Stimulated activated CD4-positive, alpha-beta T cell treated with anti-CD3 and anti-CD28 coated beads, Interleukin-4, amount 100 ng/mL, for 48 hours (primary cell): ENCODE measurements around the gene AKT3.

ENCODE experiments used
- DNase-seq, 2 donors: peaks; one replicate each; pipeline ENCODE4 v3.0.0-alpha.2; 2020; ENCODE audit warnings: low read depth in 2 of 2

The AKT3 gene

DNA sequence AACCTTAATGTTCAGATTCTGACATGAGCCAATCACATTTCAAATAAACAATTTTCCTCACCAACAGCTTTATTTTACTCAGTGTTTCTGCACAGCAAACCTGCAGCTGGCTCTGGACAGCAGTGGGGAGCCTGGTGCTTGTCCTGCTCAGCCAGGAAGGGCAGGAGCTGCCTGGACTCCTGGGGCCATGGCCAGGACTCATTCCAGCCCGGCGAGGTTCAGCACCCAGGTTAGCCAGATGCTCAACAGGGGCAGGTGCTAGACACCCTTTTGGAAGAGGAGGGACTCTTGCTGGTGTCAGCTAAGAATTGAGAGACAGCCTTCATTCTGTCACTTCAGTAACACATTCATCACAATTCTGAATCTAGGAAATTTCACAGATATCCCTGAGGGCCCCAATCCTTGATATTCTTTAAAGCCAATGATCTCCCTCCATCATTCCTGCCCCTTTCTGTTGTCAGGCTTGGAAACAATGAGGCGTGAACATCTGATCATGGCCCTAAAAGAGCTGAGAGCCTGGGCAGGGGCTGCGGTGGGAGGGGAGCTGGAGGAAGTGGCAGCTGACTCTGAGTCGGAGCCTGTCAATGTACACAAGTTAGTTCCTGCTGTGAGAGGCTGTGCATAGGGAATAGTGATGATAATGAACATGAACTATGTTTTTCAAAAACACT is 342.9 kb downstream of the AKT3 start:
- no peak for DNase-seq

DNA sequence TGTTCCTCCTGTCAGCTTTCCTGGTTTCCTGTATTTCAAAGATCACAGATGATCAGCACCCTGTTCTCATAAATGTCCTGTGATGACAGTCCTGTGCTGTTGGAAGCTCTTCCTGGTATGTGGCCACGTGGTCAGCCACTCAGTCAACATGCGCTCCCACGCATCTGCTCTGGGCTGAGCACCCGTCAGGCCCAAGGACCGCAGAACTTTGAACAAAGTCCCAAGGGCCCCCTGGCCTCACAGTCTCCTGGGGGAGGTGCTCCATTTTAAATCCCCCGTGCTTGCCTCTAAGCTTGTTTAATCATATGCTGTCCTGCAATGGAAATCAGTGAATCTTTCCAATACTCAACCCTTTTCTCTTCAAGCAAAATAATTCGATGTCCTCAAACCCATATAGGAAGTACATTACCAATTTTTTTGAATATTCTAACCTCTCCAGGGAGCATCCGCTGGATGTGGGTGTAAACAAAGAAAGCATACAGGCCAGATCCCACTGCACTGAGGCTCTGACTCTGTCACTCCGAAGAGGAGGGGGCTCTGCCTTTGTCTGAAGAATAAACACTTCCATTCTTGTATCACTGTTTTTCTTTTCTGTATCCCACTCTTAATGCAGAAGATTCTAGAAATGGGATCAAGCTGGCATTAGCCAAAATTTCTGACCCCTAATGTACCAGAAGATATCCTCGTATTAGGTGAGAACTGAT is 343.9 kb downstream of the AKT3 start:
- DNase-seq = no peak

DNA sequence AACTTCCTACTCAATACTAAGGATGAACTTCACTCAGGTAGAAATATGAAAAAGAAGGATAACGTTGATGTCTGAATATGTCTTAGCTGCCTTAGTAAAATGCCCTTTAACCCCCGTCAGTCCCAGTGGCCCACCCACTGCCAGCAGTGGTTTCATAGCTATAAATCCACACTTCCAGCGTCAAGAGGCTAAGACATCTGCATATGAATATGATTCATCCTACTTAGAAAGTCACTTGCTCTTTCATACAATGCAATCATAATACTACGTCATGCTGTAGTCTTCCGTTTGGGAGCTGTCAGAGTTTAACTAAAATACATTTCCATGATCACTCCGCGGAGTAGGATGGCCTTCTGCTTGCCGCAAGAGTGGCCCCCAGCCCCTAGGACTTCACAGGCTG is 346.9 kb downstream of the AKT3 start:
- no peak for DNase-seq

DNA sequence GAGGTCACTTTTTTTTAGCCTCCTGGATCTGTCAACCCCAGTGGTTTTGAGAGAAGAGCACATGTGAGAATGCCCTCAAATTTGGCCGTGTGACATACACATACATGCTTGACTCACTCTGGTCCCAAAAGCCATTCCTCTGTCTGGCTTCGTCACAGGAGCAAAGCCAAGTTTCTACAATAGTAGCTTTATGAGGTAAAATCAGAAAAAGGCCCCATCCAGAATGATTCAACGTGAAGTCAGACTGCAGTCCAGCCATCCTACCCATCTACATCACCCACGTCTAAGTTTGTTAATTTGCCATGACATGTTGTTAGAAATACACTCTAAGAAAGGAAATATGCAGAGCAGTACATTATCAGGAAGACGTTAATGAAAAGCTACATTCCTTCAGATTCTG is 349.0 kb downstream of the AKT3 start:
- DNase-seq = no peak

DNA sequence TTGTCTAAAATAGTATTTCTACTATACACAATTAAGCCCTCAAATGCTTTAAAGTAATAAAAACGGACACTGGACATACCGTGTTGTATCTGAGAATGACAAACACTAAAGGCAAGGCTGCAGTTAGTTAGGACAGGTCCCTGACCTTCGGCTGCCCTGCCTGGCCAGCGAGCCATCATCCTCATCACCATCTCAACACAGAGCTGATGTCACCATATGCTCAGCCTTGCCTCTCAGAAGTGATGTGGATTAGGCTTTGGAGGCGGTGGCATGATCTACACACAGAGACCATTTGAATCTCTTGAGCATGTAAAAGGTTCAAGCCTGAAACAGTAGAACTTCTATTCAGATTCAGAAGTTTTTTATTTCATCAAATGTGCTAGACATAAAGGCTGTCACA is 349.5 kb downstream of the AKT3 start:
- no peak for DNase-seq

DNA sequence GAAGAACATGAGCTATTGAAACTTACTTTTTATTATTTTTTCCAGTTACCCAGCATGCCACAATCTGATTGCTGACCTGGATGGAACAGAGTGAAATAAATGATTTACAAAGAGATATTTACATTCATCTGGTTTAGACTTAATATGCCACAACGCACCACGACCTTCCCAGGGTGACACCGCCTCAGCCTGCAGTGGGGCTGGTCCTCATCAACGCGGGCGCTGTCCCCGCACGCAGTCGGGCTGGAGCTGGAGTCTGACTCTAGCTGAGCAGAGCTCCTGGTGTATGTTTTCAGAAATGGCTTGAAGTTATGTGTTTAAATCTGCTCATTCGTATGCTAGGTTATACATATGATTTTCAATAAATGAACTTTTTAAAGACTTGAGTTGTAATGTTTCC is 350.3 kb downstream of the AKT3 start:
- DNase-seq = no peak

DNA sequence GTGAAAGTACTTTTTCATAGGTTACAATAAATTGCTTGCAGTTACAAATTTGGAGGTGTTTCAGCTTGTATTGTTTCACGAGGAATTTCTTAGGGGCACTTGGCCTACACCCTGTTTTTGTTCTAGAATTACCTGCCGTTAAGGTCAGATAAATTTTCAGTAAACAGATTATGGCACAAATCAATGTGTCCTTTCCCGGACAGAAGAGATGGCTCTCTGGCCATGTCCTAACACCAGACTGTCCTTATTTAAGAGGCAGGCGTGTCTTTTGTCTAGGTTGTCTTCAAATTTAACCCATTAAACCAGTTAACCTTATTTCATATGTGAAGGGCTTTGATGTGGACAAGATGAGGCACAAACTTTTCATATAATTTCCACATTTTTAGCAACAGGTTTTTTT is 350.8 kb downstream of the AKT3 start:
- DNase-seq = no peak

DNA sequence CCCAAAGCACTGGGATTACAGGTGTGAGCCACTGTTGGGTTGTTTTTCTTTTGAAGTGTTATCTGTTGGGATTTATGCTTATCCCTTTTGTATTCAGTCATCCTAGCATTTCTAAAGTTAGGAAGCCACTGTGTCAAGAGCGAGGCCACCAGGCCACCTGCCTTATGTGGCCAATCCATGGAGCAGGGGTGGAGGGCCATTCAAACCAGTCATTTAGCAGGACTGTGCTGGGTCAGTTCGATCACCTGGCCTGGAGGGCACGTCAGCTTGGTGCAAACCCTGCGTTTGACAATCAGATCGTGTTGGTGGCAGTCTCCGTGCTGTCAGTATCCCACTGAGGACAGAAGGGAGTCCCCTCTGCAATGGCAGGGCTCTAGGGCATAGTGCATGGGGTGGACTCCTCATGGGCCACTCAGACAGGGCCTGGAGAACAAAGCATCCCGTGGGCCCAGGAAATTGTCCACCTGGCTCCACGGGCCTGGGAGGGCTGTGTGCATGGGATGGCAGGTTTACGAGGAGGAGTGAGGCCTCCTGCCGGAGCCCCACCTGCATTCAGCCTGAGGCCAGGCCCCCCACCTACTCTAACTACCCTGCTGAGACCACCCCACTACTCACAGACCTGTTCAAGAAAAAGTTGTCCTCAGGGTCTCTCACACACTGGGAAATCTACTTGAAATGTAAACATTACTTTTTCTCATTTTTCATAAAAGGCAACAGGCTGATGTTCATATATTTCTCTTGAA is 351.9 kb downstream of the AKT3 start:
- no peak for DNase-seq

DNA sequence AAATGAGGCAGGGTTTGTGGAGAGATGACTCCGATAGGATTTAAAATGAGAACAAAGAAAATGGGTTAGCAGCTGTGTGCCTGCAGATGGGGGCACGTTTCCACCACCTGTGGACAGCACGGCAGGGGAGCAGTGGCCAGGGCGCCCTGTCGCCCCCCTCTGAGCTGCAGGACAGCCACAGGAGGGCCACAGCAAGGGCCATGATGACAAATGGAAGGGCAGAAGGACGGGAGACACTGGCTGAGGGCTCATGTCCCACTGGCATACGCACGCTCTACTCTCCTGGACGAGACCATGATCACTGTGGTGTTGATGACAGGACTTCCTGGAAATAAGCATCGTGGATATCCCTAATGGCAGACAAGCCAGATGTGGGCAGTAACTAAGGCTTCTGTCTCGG is 353.2 kb downstream of the AKT3 start:
- DNase-seq = no peak

DNA sequence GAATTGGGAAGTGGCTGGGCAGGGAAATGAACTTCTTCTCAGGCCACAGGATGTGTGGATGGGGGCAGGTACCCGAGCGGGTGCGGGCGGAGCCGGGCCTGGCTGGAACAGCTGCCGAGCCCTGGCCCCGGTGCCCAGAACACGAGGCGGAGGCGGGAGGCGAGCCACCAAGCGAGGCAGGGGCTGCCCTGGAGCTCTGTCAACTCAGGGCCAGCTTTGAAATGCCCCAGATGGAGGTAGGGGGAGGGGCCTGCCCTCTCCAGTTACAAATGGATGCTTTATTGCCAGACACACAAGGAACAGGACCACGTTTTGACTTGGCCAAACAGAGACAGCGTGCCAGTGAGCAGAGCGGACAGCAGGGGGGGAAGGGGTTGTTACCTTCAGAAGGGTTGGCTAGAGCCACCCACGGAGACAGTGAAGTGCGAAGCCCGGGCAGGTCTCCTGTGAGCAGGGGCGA is 353.8 kb downstream of the AKT3 start:
- DNase-seq = no peak

DNA sequence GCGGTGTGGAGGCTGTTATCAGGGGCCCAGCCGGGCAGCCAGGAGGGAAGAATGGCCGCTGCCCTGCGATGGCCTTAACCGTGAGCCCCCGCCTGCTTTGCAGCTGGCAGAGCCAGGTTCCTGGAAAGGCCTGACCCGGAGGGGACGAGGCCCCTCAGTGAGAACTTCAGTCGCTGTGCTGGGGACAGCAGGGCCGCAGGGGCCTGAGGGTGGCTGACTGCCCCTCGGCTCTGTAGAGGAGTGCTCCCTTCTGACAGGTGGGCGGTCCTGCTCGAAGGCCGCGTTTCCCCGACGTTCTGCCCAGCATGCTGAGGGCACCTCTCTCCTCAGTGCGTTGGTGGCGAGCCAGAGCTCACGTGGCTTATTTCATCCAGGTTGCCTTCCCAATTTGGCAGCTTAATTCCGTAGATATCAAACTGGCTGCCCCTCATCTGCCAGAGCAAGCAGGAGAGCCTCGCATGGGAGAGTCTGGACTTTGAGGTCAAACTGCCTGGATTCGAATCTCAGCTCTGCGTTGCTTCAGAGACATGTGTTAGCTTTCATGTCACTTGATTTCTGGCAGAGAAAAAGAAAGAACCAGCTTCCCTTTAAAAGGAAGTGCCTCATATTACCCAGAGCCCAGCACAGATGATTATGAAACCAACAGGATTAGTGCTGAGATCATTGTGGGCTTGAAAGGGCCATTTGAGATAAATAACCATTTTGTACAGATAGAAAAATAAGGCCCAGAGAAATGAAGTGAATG is 354.4 kb downstream of the AKT3 start:
- no peak for DNase-seq

DNA sequence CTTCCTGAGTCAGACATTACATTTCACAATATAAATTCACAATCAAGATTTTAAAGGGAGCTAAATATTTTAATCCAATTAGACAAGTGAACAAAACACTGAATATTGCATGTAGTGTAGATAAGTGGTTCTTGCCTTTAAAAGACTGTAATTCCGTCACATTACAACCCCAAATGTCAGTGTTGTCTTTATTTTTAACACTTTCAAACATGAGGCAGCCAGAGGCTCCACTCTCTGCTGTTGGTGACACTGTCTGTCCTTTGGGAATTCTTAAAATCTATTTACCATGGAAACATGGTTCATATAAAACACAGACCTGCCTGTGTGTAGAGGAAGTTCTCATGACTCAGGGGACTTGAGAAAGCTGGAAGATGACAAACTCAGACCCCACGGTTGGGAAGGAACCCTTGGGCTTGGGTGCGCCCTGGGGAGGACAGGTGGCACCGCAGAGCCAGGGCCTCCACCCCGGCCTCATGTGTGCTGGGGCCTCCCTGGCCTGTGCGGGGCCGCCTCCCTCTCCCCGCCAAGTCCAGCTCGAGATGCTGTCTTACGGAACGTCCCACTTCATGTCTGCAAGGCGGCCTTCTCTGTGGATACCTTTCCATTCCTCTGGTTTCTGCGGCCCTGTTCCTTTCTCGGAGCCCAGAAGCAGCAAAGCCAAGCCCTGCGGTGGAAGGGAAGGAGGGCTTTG is 355.2 kb downstream of the AKT3 start:
- DNase-seq = no peak

DNA sequence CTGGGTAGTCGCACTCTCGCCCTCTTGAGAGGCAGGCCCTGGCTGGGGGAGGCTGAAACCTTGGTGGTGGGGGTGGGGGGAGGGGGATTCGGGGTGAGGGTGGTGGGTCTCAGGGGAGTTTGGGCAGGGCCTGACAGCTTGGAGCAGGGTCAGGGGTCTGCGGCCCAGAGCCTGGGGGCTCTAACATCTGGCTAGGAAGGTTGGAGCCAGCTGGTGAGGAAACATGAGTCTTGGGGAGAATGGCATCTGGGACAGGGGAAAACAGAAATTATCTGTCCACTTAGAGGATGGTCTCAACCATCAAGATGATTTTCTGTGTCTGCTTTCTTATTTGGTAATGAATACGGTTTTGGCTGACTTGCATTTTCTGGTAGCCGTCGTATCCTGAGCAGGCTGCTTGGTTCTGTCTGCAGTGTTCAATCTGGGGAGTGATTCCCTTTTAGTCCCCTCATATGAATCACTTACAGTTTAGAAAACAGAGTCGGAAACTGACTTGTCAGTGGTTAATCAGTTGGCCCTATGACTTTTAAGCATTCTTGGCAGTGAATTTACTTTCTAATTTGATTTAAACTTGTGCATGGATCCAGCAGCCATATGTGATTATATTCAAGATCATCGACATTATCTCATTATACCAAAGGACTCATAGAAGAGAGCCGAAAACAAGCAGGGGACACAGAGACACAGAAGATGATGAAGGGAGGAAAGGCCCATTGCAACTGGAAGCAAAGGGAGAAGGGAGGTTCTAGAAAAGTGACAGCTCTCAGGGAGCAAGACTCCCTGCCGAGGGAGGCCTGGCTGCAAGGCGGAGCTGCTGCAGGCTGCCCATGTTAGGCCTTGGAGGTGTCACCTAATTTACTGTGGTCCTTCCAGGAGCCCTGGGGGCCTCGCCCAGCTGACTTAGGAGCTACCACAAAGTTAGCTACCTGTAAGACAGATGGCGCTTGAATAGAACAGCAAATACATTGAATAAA is 356.6 kb downstream of the AKT3 start:
- DNase-seq = no peak

DNA sequence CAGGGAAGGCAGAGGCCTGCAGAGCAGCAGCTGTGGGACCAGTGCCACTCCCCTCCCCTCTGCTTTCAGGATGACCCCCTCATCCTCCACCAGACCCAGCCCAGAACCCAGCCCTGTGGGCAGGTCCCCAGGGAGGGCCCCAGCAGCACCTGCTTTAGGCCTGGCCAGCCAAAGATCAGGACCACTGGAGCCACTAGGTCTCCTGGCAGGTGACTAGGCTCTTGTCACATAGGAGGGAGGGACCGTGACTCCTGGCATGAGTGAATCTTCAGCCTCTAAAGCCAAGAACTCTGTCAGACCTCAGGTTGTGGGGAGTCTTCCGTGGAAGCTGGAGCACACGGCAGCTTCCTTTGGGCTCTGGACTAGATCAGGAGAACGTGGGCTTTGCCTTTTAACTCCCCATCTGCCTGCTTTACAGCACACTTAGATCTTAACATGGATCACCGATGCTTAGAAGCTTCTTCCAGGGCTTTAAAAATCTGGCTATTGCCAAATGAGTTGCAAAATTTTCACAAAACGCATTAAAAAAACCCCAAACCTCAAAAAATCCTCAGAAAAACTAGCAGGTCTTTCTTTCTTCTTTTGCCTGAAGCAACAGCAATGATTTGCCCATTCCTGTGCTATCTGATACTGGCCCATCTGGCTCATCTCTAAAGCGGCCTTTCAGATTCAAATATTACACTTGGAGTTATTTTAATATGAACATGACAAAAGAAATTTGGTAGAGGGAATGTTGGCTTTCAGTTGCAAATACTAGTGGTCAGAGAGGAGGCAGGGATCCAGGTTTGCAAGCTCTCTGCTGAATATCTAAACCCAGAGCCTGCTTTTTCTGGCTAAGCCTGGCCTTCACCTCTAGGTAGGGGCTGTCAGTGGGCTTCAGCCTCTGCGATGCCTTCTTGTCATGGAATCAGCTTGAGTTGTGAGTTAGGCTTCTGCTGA is 359.0 kb downstream of the AKT3 start:
- no peak for DNase-seq

DNA sequence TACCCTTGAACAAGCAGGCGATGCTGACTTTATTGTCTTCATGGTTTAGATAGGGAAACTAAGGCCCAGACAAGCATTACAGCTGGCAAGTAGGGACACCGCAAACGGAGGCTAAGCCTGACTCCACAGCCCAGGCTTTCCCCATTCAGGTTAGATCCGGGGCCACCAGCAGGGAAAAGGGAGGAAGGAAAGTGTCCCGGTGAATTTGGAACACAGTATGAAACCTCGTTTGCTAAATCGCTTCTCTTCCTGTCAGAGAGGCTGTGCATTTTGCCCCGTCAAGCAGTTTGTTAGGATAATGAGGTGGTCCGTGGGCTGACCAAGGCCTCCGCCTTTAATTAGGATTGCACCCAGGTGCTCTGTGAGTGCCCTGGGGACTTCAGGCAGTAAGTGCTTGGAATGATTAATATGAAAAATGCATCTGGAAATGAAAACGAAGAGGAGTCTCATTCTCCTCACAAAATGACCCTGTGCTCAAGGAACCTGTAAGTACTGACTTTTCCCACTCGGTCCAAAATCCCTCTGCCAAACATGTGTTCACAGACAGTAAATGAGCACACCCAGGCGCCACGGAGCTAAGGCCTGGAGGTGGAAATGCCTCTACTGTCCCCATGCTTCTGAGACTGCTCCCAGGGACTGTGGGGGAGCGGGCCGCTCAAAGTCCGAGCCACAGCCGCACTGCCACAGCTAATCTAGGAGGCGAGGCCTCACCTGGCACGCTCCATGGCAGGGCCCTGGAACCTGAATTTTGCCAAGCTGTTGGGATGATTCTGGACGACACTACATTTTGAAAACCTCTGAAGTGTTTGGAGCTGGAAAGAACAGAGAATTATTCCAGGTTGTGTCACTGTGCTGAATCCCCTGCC is 360.1 kb downstream of the AKT3 start:
- no peak for DNase-seq

DNA sequence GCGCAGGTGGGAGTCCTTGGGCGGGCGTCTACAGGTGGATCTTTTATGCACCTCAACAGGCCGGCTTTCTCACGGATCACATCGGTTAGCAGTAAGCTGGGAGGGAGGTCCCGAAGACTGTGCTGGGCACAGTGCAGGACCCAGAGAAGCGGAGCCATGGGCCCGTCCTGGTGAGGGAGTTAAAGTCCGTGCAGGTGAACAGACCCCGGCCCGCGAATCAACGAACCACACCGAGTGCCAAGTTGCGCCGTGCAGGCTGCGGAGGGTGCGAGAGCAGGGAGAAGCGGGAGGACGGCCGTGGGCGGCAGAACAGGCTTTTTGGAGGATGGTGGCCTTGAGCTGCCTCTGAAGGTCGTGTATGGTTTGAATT is 360.9 kb downstream of the AKT3 start:
- DNase-seq = no peak

DNA sequence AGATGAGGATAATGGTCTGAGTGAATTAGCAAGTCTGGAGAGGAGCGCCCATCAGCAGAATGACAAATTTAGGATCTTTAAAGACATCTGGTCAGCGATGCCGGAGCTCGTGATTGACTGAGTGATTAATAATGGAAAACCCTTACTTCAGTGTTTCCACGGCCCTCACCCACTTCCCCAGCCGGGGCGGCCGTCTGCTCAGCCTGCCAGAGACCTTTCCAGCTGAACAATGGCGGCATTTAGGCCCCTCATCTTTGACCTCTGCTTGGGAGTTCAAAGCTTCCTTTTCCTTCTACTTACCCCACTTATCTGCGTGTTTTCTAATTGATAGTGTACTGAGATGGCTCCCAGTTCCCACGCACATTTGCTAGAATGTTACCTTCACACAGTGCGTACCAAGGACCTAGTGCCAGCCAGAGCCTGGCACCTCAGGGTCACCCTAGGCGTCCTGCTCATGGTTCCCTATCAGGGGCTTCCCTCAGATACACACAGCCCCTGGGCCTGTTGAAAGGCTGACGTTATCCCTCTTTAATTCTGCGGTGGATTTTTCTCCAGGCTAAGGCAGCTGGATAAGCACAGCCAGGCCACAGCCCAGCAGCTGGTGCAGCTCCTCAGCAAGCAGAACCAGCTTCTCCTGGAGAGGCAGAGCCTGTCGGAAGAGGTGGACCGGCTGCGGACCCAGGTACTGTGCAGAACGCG is 361.4 kb downstream of the AKT3 start:
- no peak for DNase-seq
